CD14-positive monocyte (primary cell): Measurements from ENCODE around the gene CCR6. TPM values are rescaled to one million over a fixed set of nuclear protein-coding genes. Genes with fewer than 3 reads are reported as not detected.

ENCODE experiments used
- DNase-seq, 3 donors: peaks; one replicate each; pipeline ENCODE4 v3.0.0-alpha.2; 2011 to 2022
- H2AFZ ChIP-seq: 2 replicates; pipeline ENCODE4 v1.6.0; 2012; ENCODE audit warnings: mild to moderate bottlenecking, low read depth, low read length, inconsistent platforms; ENCODE audit not compliant: insufficient read depth, poor library complexity, severe bottlenecking
- H3K27ac ChIP-seq, 2 donors: 1 replicate in 1 of 2; 2 replicates in 1 of 2; pipeline ENCODE4 v1.5.1; 2012 to 2013; ENCODE audit warnings: low read length in 2 of 2, control low read depth in 1 of 2, inconsistent platforms in 1 of 2, low read depth in 1 of 2, mild to moderate bottlenecking in 1 of 2
- H3K27me3 ChIP-seq, 2 donors: one replicate each; pipeline versions ENCODE4 v1.6.0 to v1.6.1; 2011 to 2013; ENCODE audit warnings: low read length in 2 of 2; ENCODE audit not compliant: control insufficient read depth in 2 of 2, insufficient read depth in 2 of 2
- H3K36me3 ChIP-seq, 2 donors: replicated peaks in 1 of 2; 1 replicate in 1 of 2; 2 replicates in 1 of 2; pipeline versions ENCODE4 v1.5.1 to v1.6.1; 2012 to 2013; ENCODE audit warnings: low read length in 2 of 2, control low read depth in 1 of 2, inconsistent platforms in 1 of 2, mild to moderate bottlenecking in 1 of 2; ENCODE audit not compliant: insufficient read depth in 2 of 2, control insufficient read depth in 1 of 2
- H3K4me1 ChIP-seq, 2 donors: 1 replicate in 1 of 2; 2 replicates in 1 of 2; pipeline versions ENCODE4 v1.5.1 to v1.6.1; 2012 to 2013; ENCODE audit warnings: low read length in 2 of 2, control low read depth in 1 of 2, inconsistent platforms in 1 of 2, mild to moderate bottlenecking in 1 of 2, moderate library complexity in 1 of 2; ENCODE audit not compliant: insufficient read depth in 2 of 2, control insufficient read depth in 1 of 2
- H3K4me2 ChIP-seq: replicated peaks from 2 replicates; pipeline ENCODE3; 2012; ENCODE audit warnings: low read length, moderate library complexity, mild to moderate bottlenecking; ENCODE audit not compliant: poor library complexity, severe bottlenecking; ENCODE audit errors: extremely low read depth
- H3K4me3 ChIP-seq, 3 experiments: fragments of 200-600 bp in 1 of 3; sonication (generic) in 1 of 3; replicated peaks in 1 of 3; 1 replicate in 2 of 3; 2 replicates in 1 of 3; pipeline ENCODE4 v1.5.1; 2011 to 2013; ENCODE audit warnings: low read length in 3 of 3, mild to moderate bottlenecking in 3 of 3, control low read depth in 2 of 3, low read depth in 2 of 3, inconsistent platforms in 1 of 3, moderate library complexity in 1 of 3
- H3K79me2 ChIP-seq: 2 replicates; pipeline ENCODE4 v1.6.0; 2012; ENCODE audit warnings: mild to moderate bottlenecking, control low read depth, inconsistent platforms, low read length, moderate library complexity; ENCODE audit not compliant: insufficient read depth
- H3K9ac ChIP-seq: 2 replicates; pipeline ENCODE4 v1.6.0; 2017; ENCODE audit warnings: low read length, mild to moderate bottlenecking; ENCODE audit not compliant: insufficient read depth, poor library complexity, severe bottlenecking
- H3K9me3 ChIP-seq, 2 donors: replicated peaks in 1 of 2; 1 replicate in 1 of 2; 2 replicates in 1 of 2; pipeline versions ENCODE4 v1.5.1 to v1.6.1; 2012 to 2013; ENCODE audit warnings: low read length in 2 of 2, control low read depth in 1 of 2; ENCODE audit not compliant: control insufficient read depth in 1 of 2, insufficient read depth in 1 of 2
- H4K20me1 ChIP-seq: 2 replicates; pipeline ENCODE4 v1.6.0; 2012; ENCODE audit warnings: mild to moderate bottlenecking, low read length, control low read depth, moderate library complexity; ENCODE audit not compliant: insufficient read depth
- H3K27ac Mint-ChIP-seq, 7 donors: one replicate each; pipeline ENCODE4 v1.8.0; 2020; ENCODE audit warnings: mild to moderate bottlenecking in 7 of 7, mixed read lengths in 7 of 7, moderate library complexity in 6 of 7, inconsistent platforms in 2 of 7
- H3K27me3 Mint-ChIP-seq, 3 donors: one replicate each; pipeline ENCODE4 v1.8.0; 2021 to 2022; ENCODE audit warnings: low read depth in 3 of 3, mild to moderate bottlenecking in 3 of 3, mixed read lengths in 3 of 3, moderate library complexity in 3 of 3, inconsistent platforms in 1 of 3
- H3K36me3 Mint-ChIP-seq, 2 donors: one replicate each; pipeline ENCODE4 v1.8.0; 2020; ENCODE audit warnings: mixed read lengths in 2 of 2, inconsistent platforms in 1 of 2, mild to moderate bottlenecking in 1 of 2
- H3K4me1 Mint-ChIP-seq: one replicate; pipeline ENCODE4 v1.8.0; 2020; ENCODE audit warnings: mild to moderate bottlenecking, mixed read lengths
- H3K4me3 Mint-ChIP-seq, 2 donors: one replicate each; pipeline ENCODE4 v1.8.0; 2020; ENCODE audit warnings: mild to moderate bottlenecking in 2 of 2, mixed read lengths in 2 of 2, moderate library complexity in 1 of 2
- H3K9me3 Mint-ChIP-seq, 7 donors: one replicate each; pipeline ENCODE4 v1.8.0; 2020 to 2022; ENCODE audit warnings: mixed read lengths in 7 of 7, mild to moderate bottlenecking in 6 of 7, moderate library complexity in 6 of 7, inconsistent platforms in 2 of 7
- CTCF ChIP-seq: fragments of 200-600 bp; IDR thresholded peaks from one replicate; pipeline ENCODE4 v1.8.0; 2022; ENCODE audit warnings: antibody characterized with exemption, mild to moderate bottlenecking
- WGBS: methylation state at CpG from one replicate; pipeline ENCODE4 v1.1.5; 2013; ENCODE audit warnings: missing lambda C conversion rate; ENCODE audit not compliant: insufficient coverage; 5-methylcytosine and 5-hydroxymethylcytosine counted together
- intact Hi-C, 2 donors: fragments of 100-400 bp; cut with micrococcal nuclease; formaldehyde crosslinking; loops; one replicate each; pipeline versions ENCODE4 v1.15.0 to v1.15.1; 2023
- polyA plus RNA-seq, 3 donors: library from polyadenylated mRNA; depleted of rRNA in 1 of 3; unstranded in 2 of 3; stranded (reverse) in 1 of 3; fragments of 300-500 nt in 2 of 3; fragments of >200 nt in 1 of 3; fragmentation: Illumina TruSeq in 2 of 3; gene quantifications; 1 replicate in 2 of 3; 2 replicates in 1 of 3; pipeline ENCODE4 v1.2.3, GENCODE V29; 2012 to 2021

The CCR6 gene
- polyA plus RNA-seq, 3 donors: 0.07 to 0.43 TPM; not detected in 1

GRCh38 chr6:167150941-167151549 is 28.1 kb downstream of the CCR6 start:
- no peaks in the 10 kb centered on the region for H3K36me3 ChIP-seq
- WGBS: 73% methylated on average over 4 of the region's 6 CpGs
- H3K4me3 ChIP-seq: no peak overlapping the region
- H3K9me3 ChIP-seq: no peaks in the 10 kb centered on the region
- H3K27me3 ChIP-seq: no peaks in the 10 kb centered on the region
- Mint-ChIP-seq H3K27ac (peak overlapping the region in 4 of 7 donors; percentile 2 to 87 (median 35)), H3K36me3 (no peaks in the 10 kb centered on the region), H3K4me3 (no peak overlapping the region), H3K9me3 (peaks cover 0 to 2% (median 0%) of the 10 kb centered on the region in 7 donors), H3K27me3 (peaks cover 4 to 9% (median 6%) of the 10 kb centered on the region in 3 donors), H3K4me1 (peaks cover 39% of the 10 kb centered on the region)
- H2AFZ ChIP-seq: no peak overlapping the region
- intact Hi-C loops: loop anchor here in 1 of 2 donors (5.0 kb wide), 1 partner anchor 59 kb away; no protein-coding TSS in a partner anchor
- TF ChIP-seq CTCF: no peak
- peak; percentile 12 to 56 (median 41) for DNase-seq
- no peaks in the 10 kb centered on the region for H4K20me1 ChIP-seq
- H3K4me2 ChIP-seq: no peak overlapping the region
- no peaks in the 10 kb centered on the region for H3K79me2 ChIP-seq
- peak overlapping the region in 1 of 2 donors; percentile 3 for H3K27ac ChIP-seq
- no peak overlapping the region for H3K9ac ChIP-seq
- peaks cover 12 to 34% of the 10 kb centered on the region in 2 donors for H3K4me1 ChIP-seq

- DNase-seq: no peak
- Histone ChIP-seq H3K9ac (no peak overlapping the region), H3K4me3 (no peak overlapping the region), H3K27me3 (no peaks in the 10 kb centered on the region), H3K9me3 (no peaks in the 10 kb centered on the region), H3K4me2 (no peak overlapping the region), H2AFZ (no peak overlapping the region), H3K36me3 (no peaks in the 10 kb centered on the region), H3K27ac (peak overlapping the region in 1 of 2 donors; percentile 3), H3K4me1 (peaks cover 12 to 28% of the 10 kb centered on the region in 2 donors), H3K79me2 (no peaks in the 10 kb centered on the region), H4K20me1 (no peaks in the 10 kb centered on the region)
- intact Hi-C loops: loop anchor here in 1 of 2 donors (5.0 kb wide), 1 partner anchor 59 kb away; no protein-coding TSS in a partner anchor
- H3K27me3 Mint-ChIP-seq: peaks cover 3 to 7% (median 6%) of the 10 kb centered on the region in 3 donors
- H3K36me3 Mint-ChIP-seq: no peaks in the 10 kb centered on the region
- peak overlapping the region in 3 of 7 donors; percentile 2 to 87 (median 26) for H3K27ac Mint-ChIP-seq
- peaks cover 35% of the 10 kb centered on the region for H3K4me1 Mint-ChIP-seq
- 100% methylated on average over 1 of the region's 7 CpGs for WGBS
- H3K4me3 Mint-ChIP-seq: no peak overlapping the region
- TF ChIP-seq CTCF: no peak
- H3K9me3 Mint-ChIP-seq: peaks cover 0 to 2% (median 0%) of the 10 kb centered on the region in 7 donors
These were observed 28.8 kb downstream of the CCR6 start for GRCh38 chr6:167151648-167152047.
